Spleen (tissue), 11 donors: ENCODE measurements around the gene AMIGO1. TPM values are rescaled to one million over a fixed set of nuclear protein-coding genes. Genes with fewer than 3 reads are reported as not detected.
A peak's percentile ranks its signal among the peaks of the same experiment; 100 is the strongest.

Experiments used
- DNase-seq: peaks from one replicate; pipeline ENCODE4 v3.0.0-alpha.2; 2020
- H3K27ac ChIP-seq, 8 donors: fragments of 200-600 bp; sonication (generic) in 7 of 8; 1 replicate in 4 of 8; 2 replicates in 4 of 8; pipeline versions ENCODE4 v1.5.0 to v1.8.0; 2016 to 2021; ENCODE audit warnings: inconsistent platforms in 4 of 8, mild to moderate bottlenecking in 4 of 8, moderate library complexity in 1 of 8
- H3K27me3 ChIP-seq, 7 donors: fragments of 200-600 bp; sonication (generic) in 6 of 7; replicated peaks in 1 of 7; 1 replicate in 4 of 7; 2 replicates in 3 of 7; pipeline versions ENCODE4 v1.5.0 to v1.8.0; 2016 to 2021; ENCODE audit warnings: inconsistent platforms in 3 of 7, mild to moderate bottlenecking in 1 of 7
- H3K36me3 ChIP-seq, 6 donors: fragments of 200-600 bp; sonication (generic) in 5 of 6; 1 replicate in 4 of 6; 2 replicates in 2 of 6; pipeline versions ENCODE4 v1.5.0 to v1.8.0; 2016 to 2021; ENCODE audit warnings: inconsistent platforms in 2 of 6
- H3K4me1 ChIP-seq, 6 donors: fragments of 200-600 bp; sonication (generic) in 5 of 6; 1 replicate in 3 of 6; 2 replicates in 3 of 6; pipeline versions ENCODE4 v1.5.0 to v1.8.0; 2016 to 2021; ENCODE audit warnings: inconsistent platforms in 3 of 6
- H3K4me3 ChIP-seq, 8 donors: fragments of 200-600 bp; sonication (generic) in 7 of 8; 1 replicate in 4 of 8; 2 replicates in 4 of 8; pipeline versions ENCODE4 v1.5.0 to v1.8.0; 2016 to 2021; ENCODE audit warnings: inconsistent platforms in 4 of 8, mild to moderate bottlenecking in 4 of 8, moderate library complexity in 2 of 8
- H3K9me3 ChIP-seq, 8 donors: fragments of 200-600 bp; sonication (generic) in 7 of 8; 1 replicate in 4 of 8; 2 replicates in 4 of 8; pipeline versions ENCODE4 v1.5.0 to v1.8.0; 2016 to 2021; ENCODE audit warnings: inconsistent platforms in 4 of 8
- POLR2A ChIP-seq, 3 donors: fragments of 450-650 bp; IDR thresholded peaks; one replicate each; pipeline ENCODE4 v1.5.1; 2017; ENCODE audit warnings: antibody characterized with exemption in 3 of 3, mild to moderate bottlenecking in 1 of 3
- POLR2AphosphoS5 ChIP-seq, 3 donors: sonication (generic); formaldehyde crosslinking; IDR thresholded peaks; one replicate each; pipeline ENCODE4 v1.5.1; 2017; ENCODE audit warnings: antibody characterized with exemption in 3 of 3
- WGBS, 5 donors: extraction: QIAGEN DNeasy Blood & Tissue Kit in 3 of 5; methylation state at CpG; one replicate each; pipeline versions ENCODE4 v1.1.5 to v1.1.7; 2013 to 2018; 5-methylcytosine and 5-hydroxymethylcytosine counted together
- intact Hi-C: fragments of 100-400 bp; cut with DNase I; formaldehyde crosslinking; loops from one replicate; pipeline ENCODE4 v1.15.0; 2023; ENCODE audit warnings: low total_unique reads
- polyA plus RNA-seq, 3 donors: library from polyadenylated mRNA; stranded (reverse); fragments of 200-250 nt; gene quantifications; one replicate each; pipeline ENCODE4 v1.2.1, GENCODE V29; 2013
- total RNA-seq, 7 donors: library from RNA; depleted of rRNA in 3 of 7; stranded (reverse); fragments of >200 nt in 3 of 7; fragmentation: NEBNext Ultra II Directional in 4 of 7; extraction: Animal tissue kit (Norgen Biotek cat#: 25700) in 4 of 7; gene quantifications; one replicate each; pipeline versions ENCODE4 v1.1.0 to v1.2.1, GENCODE V29; 2016 to 2021
- TF ChIP-seq, protein P1 (sequence below), 11 experiments: fragments of 200-600 bp in 7 of 11; fragments of 450-650 bp in 4 of 11; sonication (generic) in 4 of 11; IDR thresholded peaks in 8 of 11; conservative IDR thresholded peaks in 3 of 11; 1 replicate in 7 of 11; 2 replicates in 4 of 11; pipeline versions ENCODE4 v1.4.0 to v1.8.0; 2016 to 2021; ENCODE audit warnings: antibody characterized with exemption in 11 of 11, inconsistent platforms in 4 of 11, mild to moderate bottlenecking in 1 of 11
- donor health status: healthy with polysubstance abuse.
- donor health status: DM: no; HTN: no; CAD: no; lungs with moderate emphysema.
- donor health status: DM: no; HTN: no; CAD: no.
- donor health status: Bipolar disorder and iron deficiency.
- donor health status: healthy.
- donor health status: DM: no; HTN: no; CAD: no.
- donor health status: DM: yes; HTN: yes; CAD: no.

AMIGO1 gene
- total and polyA plus RNA-seq, 10 donors: 0.57 to 8.5 (median 5.4) TPM

DNA sequence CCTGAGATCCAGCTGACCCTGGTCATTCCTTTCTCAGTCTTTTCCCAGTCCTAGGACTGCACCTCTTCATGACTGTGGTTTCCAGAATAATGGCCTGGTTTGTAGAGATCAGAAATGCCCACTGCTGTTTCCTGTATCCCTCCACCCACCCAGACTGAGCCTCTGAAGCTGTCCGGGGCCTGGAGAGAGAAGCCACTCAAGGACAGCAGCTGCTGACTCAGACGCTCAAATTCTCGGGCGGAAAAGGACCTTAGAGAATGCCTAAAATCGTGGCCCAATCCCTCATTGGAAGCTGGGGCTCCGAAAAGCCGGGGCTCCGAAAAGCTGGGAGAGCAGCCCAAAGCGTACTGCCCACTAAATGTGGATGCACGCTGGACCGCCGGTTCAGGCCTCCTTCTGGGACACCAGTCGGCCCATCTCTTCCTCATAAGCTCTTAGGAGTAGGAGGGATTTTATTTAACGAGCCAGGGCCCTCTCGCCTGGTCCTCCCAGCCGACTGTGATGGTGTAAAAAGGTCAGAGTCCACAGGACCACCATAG is 22.4 kb upstream of the AMIGO1 start:
- intact Hi-C loops: loop anchor here (2.0 to 10.0 kb wide), 2 partner anchors 41 to 107 kb away; partner anchors contain the start of gene PSMA5
- H3K4me1 ChIP-seq: peaks cover 5 to 41% (median 24%) of the 10 kb centered on the region in 6 donors
- peak overlapping the region in 5 of 8 donors; percentile 6 to 58 (median 30) for H3K4me3 ChIP-seq
- H3K36me3 ChIP-seq: no peaks in the 10 kb centered on the region
- peak overlapping the region in 5 of 8 donors; percentile 48 to 81 (median 75) for H3K27ac ChIP-seq
- TF ChIP-seq, protein P1, sequence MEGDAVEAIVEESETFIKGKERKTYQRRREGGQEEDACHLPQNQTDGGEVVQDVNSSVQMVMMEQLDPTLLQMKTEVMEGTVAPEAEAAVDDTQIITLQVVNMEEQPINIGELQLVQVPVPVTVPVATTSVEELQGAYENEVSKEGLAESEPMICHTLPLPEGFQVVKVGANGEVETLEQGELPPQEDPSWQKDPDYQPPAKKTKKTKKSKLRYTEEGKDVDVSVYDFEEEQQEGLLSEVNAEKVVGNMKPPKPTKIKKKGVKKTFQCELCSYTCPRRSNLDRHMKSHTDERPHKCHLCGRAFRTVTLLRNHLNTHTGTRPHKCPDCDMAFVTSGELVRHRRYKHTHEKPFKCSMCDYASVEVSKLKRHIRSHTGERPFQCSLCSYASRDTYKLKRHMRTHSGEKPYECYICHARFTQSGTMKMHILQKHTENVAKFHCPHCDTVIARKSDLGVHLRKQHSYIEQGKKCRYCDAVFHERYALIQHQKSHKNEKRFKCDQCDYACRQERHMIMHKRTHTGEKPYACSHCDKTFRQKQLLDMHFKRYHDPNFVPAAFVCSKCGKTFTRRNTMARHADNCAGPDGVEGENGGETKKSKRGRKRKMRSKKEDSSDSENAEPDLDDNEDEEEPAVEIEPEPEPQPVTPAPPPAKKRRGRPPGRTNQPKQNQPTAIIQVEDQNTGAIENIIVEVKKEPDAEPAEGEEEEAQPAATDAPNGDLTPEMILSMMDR (IDR thresholded peaks at IDR 0.05 in 8 of 11, conservative IDR thresholded peaks at IDR 0.05 in 3 of 11): no peak
- no peak for TF ChIP-seq POLR2AphosphoS5 (IDR thresholded peaks at IDR 0.05)
- WGBS, 5 donors: 52 to 60% (median 56%) methylated on average over 10 to 16 of the region's 16 CpGs
- H3K9me3 ChIP-seq: no peaks in the 10 kb centered on the region
- H3K27me3 ChIP-seq: no peaks in the 10 kb centered on the region
- DNase-seq: no peak

DNA sequence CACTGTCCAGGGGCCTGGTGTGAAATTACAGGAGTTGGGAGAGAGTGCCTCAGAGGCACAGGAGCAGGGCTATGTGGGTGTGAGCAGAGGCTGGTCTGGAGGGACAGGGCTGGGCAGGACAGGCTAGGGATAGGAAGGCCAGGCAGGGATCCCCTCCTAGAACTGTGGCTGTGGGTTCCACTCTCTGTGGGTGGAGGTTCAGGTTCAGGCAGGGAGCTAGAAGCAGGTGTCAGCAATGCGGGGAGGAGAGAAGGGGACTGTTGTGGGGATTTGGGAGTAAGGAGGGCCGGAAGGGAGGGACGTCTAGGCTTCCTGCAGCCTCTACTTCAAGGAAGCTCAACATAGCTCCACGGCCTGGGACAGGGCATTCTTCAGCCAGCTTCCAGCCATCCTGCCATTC is 21.9 kb upstream of the AMIGO1 start:
- H3K9me3 ChIP-seq: no peaks in the 10 kb centered on the region
- peak overlapping the region in 4 of 8 donors; percentile 71 to 81 (median 76) for H3K27ac ChIP-seq
- H3K4me3 ChIP-seq: no peak overlapping the region
- H3K36me3 ChIP-seq: no peaks in the 10 kb centered on the region
- intact Hi-C loops: loop anchor here (10.0 kb wide), 1 partner anchor 107 kb away; the partner anchor contains the start of gene PSMA5
- peaks cover 5 to 41% (median 24%) of the 10 kb centered on the region in 6 donors for H3K4me1 ChIP-seq
- DNase-seq: no peak
- TF ChIP-seq POLR2AphosphoS5 (IDR thresholded peaks at IDR 0.05) (no peak), POLR2A (IDR thresholded peaks at IDR 0.05) (no peak)
- TF ChIP-seq, protein P1 (IDR thresholded peaks at IDR 0.05 in 8 of 11, conservative IDR thresholded peaks at IDR 0.05 in 3 of 11): no peak
- no peaks in the 10 kb centered on the region for H3K27me3 ChIP-seq
- WGBS, 5 donors: 71 to 93% (median 85%) methylated on average over 4 of the region's 4 CpGs

DNA sequence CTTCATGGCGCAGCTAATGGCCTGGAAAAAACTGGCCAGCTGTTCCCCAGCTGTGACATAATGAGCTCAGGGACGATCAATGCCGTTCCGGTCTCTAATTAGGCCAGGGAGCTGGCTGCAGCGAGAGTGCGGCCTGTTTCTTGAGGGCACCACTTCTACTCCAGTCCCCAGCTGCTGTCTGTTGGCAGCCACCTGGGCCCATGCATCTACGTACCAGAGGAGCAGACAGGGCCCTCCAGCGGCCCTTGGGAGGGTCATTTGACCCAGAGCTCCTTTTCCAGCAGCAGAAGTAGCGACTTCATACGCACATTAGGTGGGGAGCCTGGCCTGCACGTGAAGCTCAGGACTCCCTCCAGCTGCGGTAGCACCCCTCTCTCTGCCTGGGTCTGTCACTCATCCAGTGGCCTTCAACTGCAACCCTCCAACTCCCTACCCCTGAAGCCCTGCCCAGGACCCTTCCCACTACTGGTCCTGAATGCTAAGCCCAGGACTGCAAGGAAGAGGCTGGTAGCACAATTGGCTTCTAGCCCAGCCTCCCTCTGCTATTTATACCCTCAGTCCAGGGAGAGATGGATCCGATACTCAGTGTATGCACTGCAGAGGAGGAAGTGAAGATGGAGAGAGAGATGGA is 21.0 kb upstream of the AMIGO1 start:
- WGBS, 5 donors: 80 to 87% (median 85%) methylated on average over 8 to 13 of the region's 13 CpGs
- DNase-seq: no peak
- Histone ChIP-seq H3K4me3 (no peak overlapping the region), H3K27ac (peak overlapping the region in 1 of 8 donors; percentile 81), H3K27me3 (no peaks in the 10 kb centered on the region), H3K9me3 (no peaks in the 10 kb centered on the region), H3K4me1 (peaks cover 5 to 41% (median 24%) of the 10 kb centered on the region in 6 donors), H3K36me3 (no peaks in the 10 kb centered on the region)
- intact Hi-C loops: loop anchor here (10.0 kb wide), 1 partner anchor 106 kb away; the partner anchor contains the start of gene PSMA5
- TF ChIP-seq, protein P1 (IDR thresholded peaks at IDR 0.05 in 8 of 11, conservative IDR thresholded peaks at IDR 0.05 in 3 of 11): no peak
- TF ChIP-seq POLR2AphosphoS5 (IDR thresholded peaks at IDR 0.05) (no peak), POLR2A (IDR thresholded peaks at IDR 0.05) (no peak)

DNA sequence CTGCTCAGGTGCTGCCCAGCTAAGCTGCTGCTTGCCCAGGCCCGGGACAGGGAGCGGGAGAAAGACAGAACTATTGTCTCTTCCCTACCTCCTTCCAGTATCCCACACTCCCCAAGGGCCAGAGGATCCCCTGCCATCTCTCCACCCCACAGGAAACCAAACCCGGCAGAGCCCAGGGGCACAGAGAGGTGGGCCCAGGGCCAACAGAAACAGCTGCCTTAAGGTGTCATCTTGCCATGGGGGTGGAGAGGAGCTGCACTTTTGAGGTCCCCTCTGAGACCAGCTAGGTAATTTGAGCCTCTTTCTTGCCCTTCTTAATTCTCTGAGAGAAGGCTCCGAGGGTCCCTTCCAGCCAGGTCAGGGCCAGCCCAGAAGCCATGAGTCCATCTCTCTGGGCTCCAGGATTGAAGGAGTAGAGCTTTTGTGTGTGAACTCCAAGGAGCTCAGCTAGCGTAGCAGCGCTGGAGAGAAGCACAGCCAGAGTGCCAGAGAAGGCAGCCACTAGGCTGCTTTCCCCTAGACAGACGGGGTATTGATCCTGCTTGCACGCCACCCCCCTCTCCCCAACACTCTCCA is 20.4 kb upstream of the AMIGO1 start:
- WGBS, 5 donors: 76 to 79% (median 77%) methylated on average over 7 to 8 of the region's 8 CpGs
- intact Hi-C loops: loop anchor here (10.0 kb wide), 1 partner anchor 105 kb away; the partner anchor contains the start of gene PSMA5
- Histone ChIP-seq H3K4me3 (no peak overlapping the region), H3K27me3 (no peaks in the 10 kb centered on the region), H3K9me3 (no peaks in the 10 kb centered on the region), H3K36me3 (no peaks in the 10 kb centered on the region), H3K4me1 (peaks cover 5 to 41% (median 24%) of the 10 kb centered on the region in 6 donors), H3K27ac (no peak overlapping the region)
- DNase-seq: no peak
- TF ChIP-seq, protein P1 (IDR thresholded peaks at IDR 0.05 in 8 of 11, conservative IDR thresholded peaks at IDR 0.05 in 3 of 11): no peak
- TF ChIP-seq POLR2A (IDR thresholded peaks at IDR 0.05) (no peak), POLR2AphosphoS5 (IDR thresholded peaks at IDR 0.05) (no peak)
